ENCODE measurements around the gene ATP7A. TPM values are rescaled to one million over a fixed set of nuclear protein-coding genes. Genes with fewer than 3 reads are reported as not detected.

The ATP7A gene
- total and polyA plus RNA-seq, 7 donors: 0.46 to 10.5 (median 9.0) TPM

- no peaks in the 10 kb centered on the region for H3K36me3 ChIP-seq
- DNase-seq: no peak
- WGBS, 2 donors: 61 to 83% methylated on average over 12 of the region's 12 CpGs
- TF ChIP-seq POLR2AphosphoS5 (IDR thresholded peaks at IDR 0.05): no peak
- no peak for TF ChIP-seq EP300 (IDR thresholded peaks at IDR 0.05)
- no peak for TF ChIP-seq POLR2A (IDR thresholded peaks at IDR 0.05)
- TF ChIP-seq, protein P1, sequence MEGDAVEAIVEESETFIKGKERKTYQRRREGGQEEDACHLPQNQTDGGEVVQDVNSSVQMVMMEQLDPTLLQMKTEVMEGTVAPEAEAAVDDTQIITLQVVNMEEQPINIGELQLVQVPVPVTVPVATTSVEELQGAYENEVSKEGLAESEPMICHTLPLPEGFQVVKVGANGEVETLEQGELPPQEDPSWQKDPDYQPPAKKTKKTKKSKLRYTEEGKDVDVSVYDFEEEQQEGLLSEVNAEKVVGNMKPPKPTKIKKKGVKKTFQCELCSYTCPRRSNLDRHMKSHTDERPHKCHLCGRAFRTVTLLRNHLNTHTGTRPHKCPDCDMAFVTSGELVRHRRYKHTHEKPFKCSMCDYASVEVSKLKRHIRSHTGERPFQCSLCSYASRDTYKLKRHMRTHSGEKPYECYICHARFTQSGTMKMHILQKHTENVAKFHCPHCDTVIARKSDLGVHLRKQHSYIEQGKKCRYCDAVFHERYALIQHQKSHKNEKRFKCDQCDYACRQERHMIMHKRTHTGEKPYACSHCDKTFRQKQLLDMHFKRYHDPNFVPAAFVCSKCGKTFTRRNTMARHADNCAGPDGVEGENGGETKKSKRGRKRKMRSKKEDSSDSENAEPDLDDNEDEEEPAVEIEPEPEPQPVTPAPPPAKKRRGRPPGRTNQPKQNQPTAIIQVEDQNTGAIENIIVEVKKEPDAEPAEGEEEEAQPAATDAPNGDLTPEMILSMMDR (IDR thresholded peaks at IDR 0.05): no peak
- no peaks in the 10 kb centered on the region for H3K27me3 ChIP-seq
- no peaks in the 10 kb centered on the region for H3K4me1 ChIP-seq
- no peaks in the 10 kb centered on the region for H3K9me3 ChIP-seq
- intact Hi-C loops (cut with DNase I): no loop called here
- no peak overlapping the region for H3K27ac ChIP-seq
- no peak overlapping the region for H3K4me3 ChIP-seq
Measured at GRCh38 chrX:78019586-78020483, 109.3 kb downstream of the ATP7A start.

- Histone ChIP-seq H3K27ac (no peak overlapping the region), H3K4me3 (no peak overlapping the region), H3K27me3 (no peaks in the 10 kb centered on the region), H3K4me1 (no peaks in the 10 kb centered on the region), H3K9me3 (no peaks in the 10 kb centered on the region), H3K36me3 (no peaks in the 10 kb centered on the region)
- no peak for DNase-seq
- TF ChIP-seq POLR2AphosphoS5 (IDR thresholded peaks at IDR 0.05) (no peak), EP300 (IDR thresholded peaks at IDR 0.05) (no peak), POLR2A (IDR thresholded peaks at IDR 0.05) (no peak)
- TF ChIP-seq, protein P1 (IDR thresholded peaks at IDR 0.05): peak in 3 of 4 experiments; percentile 16 to 19 (median 19)
- intact Hi-C loops (cut with DNase I): loop anchor here (5.0 kb wide), 1 partner anchor 112 kb away; the partner anchor contains the start of gene ATP7A
- 18 to 54% methylated on average over 7 of the region's 7 CpGs for WGBS, 2 donors
Measured at GRCh38 chrX:78024349-78025059, 114.0 kb downstream of the ATP7A start.

DNA sequence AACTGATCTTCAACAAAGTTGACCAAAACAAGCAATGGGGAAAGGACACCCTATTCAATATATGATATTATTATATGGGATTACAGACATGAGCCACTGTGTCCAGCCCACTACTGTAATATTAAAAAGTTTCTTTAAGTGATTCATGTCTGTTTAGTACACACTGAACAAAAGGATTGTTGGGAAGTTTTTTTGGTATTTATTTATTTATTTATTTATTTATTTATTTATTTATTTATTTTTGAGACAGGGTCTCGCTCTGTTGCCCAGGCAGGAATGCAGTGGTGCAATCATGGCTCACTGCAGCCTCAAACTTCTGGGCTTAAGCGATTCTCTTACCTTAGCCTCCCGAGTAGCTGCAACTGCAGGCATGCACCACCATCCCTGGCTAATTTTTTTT lies 117.3 kb downstream of the ATP7A start:
- TF ChIP-seq POLR2A (IDR thresholded peaks at IDR 0.05) (no peak), POLR2AphosphoS5 (IDR thresholded peaks at IDR 0.05) (no peak), EP300 (IDR thresholded peaks at IDR 0.05) (no peak)
- TF ChIP-seq, protein P1 (IDR thresholded peaks at IDR 0.05): no peak
- Histone ChIP-seq H3K27me3 (no peaks in the 10 kb centered on the region), H3K27ac (no peak overlapping the region), H3K9me3 (no peaks in the 10 kb centered on the region), H3K36me3 (no peaks in the 10 kb centered on the region), H3K4me3 (no peak overlapping the region), H3K4me1 (no peaks in the 10 kb centered on the region)
- intact Hi-C loops (cut with DNase I): loop anchor here (5.0 kb wide), 1 partner anchor 115 kb away; the partner anchor contains the start of gene ATP7A
- no peak for DNase-seq
- WGBS, 2 donors: 98% methylated on average over 3 of the region's 3 CpGs

- Histone ChIP-seq H3K27ac (no peak overlapping the region), H3K4me3 (no peak overlapping the region), H3K4me1 (no peaks in the 10 kb centered on the region), H3K27me3 (no peaks in the 10 kb centered on the region), H3K36me3 (no peaks in the 10 kb centered on the region), H3K9me3 (no peaks in the 10 kb centered on the region)
- no peak for DNase-seq
- intact Hi-C loops (cut with DNase I): loop anchor here (5.0 kb wide), 1 partner anchor 117 kb away; the partner anchor contains the start of gene ATP7A
- TF ChIP-seq, protein P1 (IDR thresholded peaks at IDR 0.05): peak in 2 of 4 experiments; percentile 26 to 28
- no peak for TF ChIP-seq POLR2A (IDR thresholded peaks at IDR 0.05)
- WGBS, 2 donors: 23 to 35% methylated on average over 2 of the region's 2 CpGs
Measured at GRCh38 chrX:78029663-78030062, 119.2 kb downstream of the ATP7A start.
